ENCODE results near the gene WNT7A.

DNA sequence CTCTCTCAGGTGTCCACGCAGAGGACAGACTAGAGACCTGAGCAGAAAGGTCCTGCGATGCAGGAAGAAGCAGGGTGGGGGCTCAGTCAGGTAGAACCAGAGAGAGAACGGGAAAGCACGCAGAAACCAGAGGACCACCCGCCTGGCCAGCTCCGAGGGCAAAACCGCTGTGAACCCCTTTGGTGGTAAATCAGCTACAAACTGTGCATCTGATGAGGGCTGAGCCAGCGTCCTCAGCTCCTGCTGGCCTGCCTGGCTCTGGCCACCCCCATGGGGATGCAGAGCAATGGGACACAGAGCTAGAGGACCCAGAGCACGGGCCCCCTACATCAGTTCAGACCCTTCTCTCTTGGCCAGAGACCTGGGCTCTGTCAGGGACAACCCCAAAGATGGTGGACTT is 44.6 kb downstream of the WNT7A start:
- TF ChIP-seq CTCF (IDR thresholded peaks at IDR 0.05) (no peak), POLR2A (IDR thresholded peaks at IDR 0.05) (no peak)

Measured in esophagus squamous epithelium (tissue), 4 donors.